ENCODE results near the gene CTNND2. TPM values are rescaled to one million over a fixed set of nuclear protein-coding genes. Genes with fewer than 3 reads are reported as not detected.

The CTNND2 gene
- total and polyA plus RNA-seq, 9 of the 15 experiments (the other 6 are each of a cell fraction or from before 2014, with no cell fraction given): 0.03 to 0.35 TPM; not detected in 7

DNA sequence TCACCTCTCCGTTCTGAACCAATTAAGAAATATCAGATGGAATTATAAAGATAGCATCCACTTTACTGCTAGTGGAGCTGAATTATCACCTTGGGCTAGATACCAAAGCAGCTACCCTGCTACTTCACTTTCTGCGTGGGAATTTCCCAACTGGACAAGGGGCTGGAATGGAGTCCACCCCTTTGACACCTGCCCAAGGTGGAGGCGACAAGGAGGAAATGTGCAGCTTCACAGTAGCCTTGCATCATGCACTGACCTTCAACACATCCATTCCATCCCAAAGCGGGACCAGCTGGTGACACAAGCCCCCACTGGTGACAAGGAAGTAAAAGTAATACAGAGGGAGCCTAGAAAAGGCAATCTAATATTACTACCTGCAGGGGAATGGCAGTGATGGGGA lies 30.7 kb downstream of the CTNND2 start:
- Histone ChIP-seq H3K27me3 (ENCODE audit: control insufficient read depth in 2 of 2, insufficient read depth in 2 of 2, low read length in 2 of 2) (no peaks in the 10 kb centered on the region), H2AFZ (ENCODE audit: low read depth, low read length) (no peak overlapping the region), H3K36me3 (ENCODE audit: control insufficient read depth, insufficient read depth, low read length) (no peaks in the 10 kb centered on the region), H3K4me3 (no peak overlapping the region), H3K9ac (ENCODE audit: insufficient read depth in 1 of 2, low read depth in 2 of 2, low read length in 2 of 2) (no peak overlapping the region), H3K4me2 (ENCODE audit: insufficient read depth, low read length) (no peak overlapping the region), H3K79me2 (ENCODE audit: control insufficient read depth, insufficient read depth, low read length) (no peaks in the 10 kb centered on the region), H3K27ac (ENCODE audit: extremely low read depth, low read depth, low read length) (no peak overlapping the region), H3K4me1 (replicated peaks in 1 of 2; ENCODE audit: control insufficient read depth in 2 of 2, insufficient read depth in 2 of 2, low read length in 2 of 2) (no peaks in the 10 kb centered on the region), H3K9me1 (ENCODE audit: control insufficient read depth, insufficient read depth, low read length) (no peaks in the 10 kb centered on the region), H4K20me1 (replicated peaks; ENCODE audit: control insufficient read depth, insufficient read depth, low read length) (no peaks in the 10 kb centered on the region), H3K9me3 (replicated peaks; ENCODE audit: control insufficient read depth, insufficient read depth, low read depth, low read length) (no peaks in the 10 kb centered on the region)
- no peak for DNase-seq (ENCODE audit: extremely low read depth in 1 of 4, low spot score in 3 of 4)
- no TSS peak for BruUV-seq (replicated peaks)
- in situ Hi-C loops (cut with MboI) (no loop called here), intact Hi-C loops (cut with micrococcal nuclease) (no loop called here)
- 0% methylated on average over 4 of the region's 4 CpGs for WGBS (ENCODE audit: insufficient coverage, low coverage, missing lambda C conversion rate)
- POLR2A ChIA-PET: no interaction called here
- no peak for ATAC-seq
- FAIRE-seq: no peak
- CTCF ChIA-PET (ENCODE audit: low intra/inter-chr PET ratio): no interaction called here
- TF ChIP-seq, protein P1, sequence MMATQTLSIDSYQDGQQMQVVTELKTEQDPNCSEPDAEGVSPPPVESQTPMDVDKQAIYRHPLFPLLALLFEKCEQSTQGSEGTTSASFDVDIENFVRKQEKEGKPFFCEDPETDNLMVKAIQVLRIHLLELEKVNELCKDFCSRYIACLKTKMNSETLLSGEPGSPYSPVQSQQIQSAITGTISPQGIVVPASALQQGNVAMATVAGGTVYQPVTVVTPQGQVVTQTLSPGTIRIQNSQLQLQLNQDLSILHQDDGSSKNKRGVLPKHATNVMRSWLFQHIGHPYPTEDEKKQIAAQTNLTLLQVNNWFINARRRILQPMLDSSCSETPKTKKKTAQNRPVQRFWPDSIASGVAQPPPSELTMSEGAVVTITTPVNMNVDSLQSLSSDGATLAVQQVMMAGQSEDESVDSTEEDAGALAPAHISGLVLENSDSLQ (IDR thresholded peaks at IDR 0.05): no peak
- no peak for TF ChIP-seq PHF21A (IDR thresholded peaks at IDR 0.05; ENCODE audit: borderline replicate concordance, low read depth)
- TF ChIP-seq, protein P2, sequence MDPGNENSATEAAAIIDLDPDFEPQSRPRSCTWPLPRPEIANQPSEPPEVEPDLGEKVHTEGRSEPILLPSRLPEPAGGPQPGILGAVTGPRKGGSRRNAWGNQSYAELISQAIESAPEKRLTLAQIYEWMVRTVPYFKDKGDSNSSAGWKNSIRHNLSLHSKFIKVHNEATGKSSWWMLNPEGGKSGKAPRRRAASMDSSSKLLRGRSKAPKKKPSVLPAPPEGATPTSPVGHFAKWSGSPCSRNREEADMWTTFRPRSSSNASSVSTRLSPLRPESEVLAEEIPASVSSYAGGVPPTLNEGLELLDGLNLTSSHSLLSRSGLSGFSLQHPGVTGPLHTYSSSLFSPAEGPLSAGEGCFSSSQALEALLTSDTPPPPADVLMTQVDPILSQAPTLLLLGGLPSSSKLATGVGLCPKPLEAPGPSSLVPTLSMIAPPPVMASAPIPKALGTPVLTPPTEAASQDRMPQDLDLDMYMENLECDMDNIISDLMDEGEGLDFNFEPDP (CRISPR knock-in tag; IDR thresholded peaks at IDR 0.05): no peak
- TF ChIP-seq FUS (optimal IDR thresholded peaks at IDR 0.05; ENCODE audit: low read depth, low read length): no peak
- TF ChIP-seq POLR2G (IDR thresholded peaks at IDR 0.05; ENCODE audit: low read depth, low read length): no peak
- no peak for TF ChIP-seq ETV5 (CRISPR knock-in tag; IDR thresholded peaks at IDR 0.05; ENCODE audit: low read depth)
- no peak for TF ChIP-seq ELF2 (CRISPR knock-in tag; IDR thresholded peaks at IDR 0.05)
- no peak for TF ChIP-seq CHD1 (IDR thresholded peaks at IDR 0.05; ENCODE audit: low read length)
- TF ChIP-seq NCOA1 (IDR thresholded peaks at IDR 0.05; ENCODE audit: low read depth): no peak
- no peak for TF ChIP-seq CAMTA2 (CRISPR knock-in tag; conservative IDR thresholded peaks at IDR 0.05)
- no peak for TF ChIP-seq HOXB6 (CRISPR knock-in tag; IDR thresholded peaks at IDR 0.05; ENCODE audit: borderline replicate concordance)
- no peak for TF ChIP-seq SPI1 (IDR thresholded peaks at IDR 0.05; ENCODE audit: borderline replicate concordance, low read depth, low read length)

All from K562 (cell line).